Heart left ventricle (tissue), 13 donors: Measurements from ENCODE around the gene TAT.

Source experiments
- CTCF ChIP-seq, 12 donors: fragments of 200-600 bp; sonication (generic) in 4 of 12; IDR thresholded peaks; one replicate each; pipeline versions ENCODE4 v1.5.0 to v1.8.0; 2018 to 2022; ENCODE audit warnings: antibody characterized with exemption in 12 of 12, mild to moderate bottlenecking in 5 of 12
- POLR2A ChIP-seq, 2 donors: fragments of 450-650 bp; IDR thresholded peaks; one replicate each; pipeline ENCODE4 v1.6.1; 2017; ENCODE audit warnings: antibody characterized with exemption in 2 of 2, mild to moderate bottlenecking in 2 of 2, moderate library complexity in 2 of 2
- donor health status: ischemic (EF 13 %, LVEDD 7.1; RV severe dilation, severe dysfunction).
- donor health status: DM: no; HTN: yes; CAD: no.
- donor health status: DM: no; HTN: no; CAD: no.
- donor health status: ischemic (EF 25% LVEDD 6.9; RV normal size, moderate dysfunction).
- donor health status: ischemic (EF 25% LVEDD 5.7; RV mildly dilated, moderate dysfunction).
- donor health status: ischemic (EF 35%, LVEDD 5.7; RV mildly dilated, moderate dysfunction).
- donor health status: nonischemic (EF 11% LVEDD 7.7; RV severe dilation, severe dysfunction).
- donor health status: DM: yes; HTN: yes; CAD: no.
- donor health status: PGD.
- donor health status: ischemic (EF 29% LVEDD 5.4; RV normal size, mild dysfunction).
- donor health status: nonischemic (EF 23%, LVEDD 6.1; RV moderate dilation, normal function).

GRCh38 chr16:71574702-71575101, 2.2 kb downstream of the TAT start:
- TF ChIP-seq POLR2A (IDR thresholded peaks at IDR 0.05): no peak
- TF ChIP-seq CTCF (IDR thresholded peaks at IDR 0.05): no peak
